DMS114 treated with DMSO at 0.1 percent for 48 hours (cell line): Measurements from ENCODE around the gene TBC1D22A.
"Not testable (repeated sequence)": the region's sequence is repeated elsewhere in the genome, so short reads cannot be mapped to it uniquely, and the experiment has no call there.

Experiments
- DNase-seq: peaks from one replicate; lab custom pipeline; 2025; ENCODE audit not compliant: unreplicated experiment; lab: John Stamatoyannopoulos, UW

TBC1D22A gene

DNA sequence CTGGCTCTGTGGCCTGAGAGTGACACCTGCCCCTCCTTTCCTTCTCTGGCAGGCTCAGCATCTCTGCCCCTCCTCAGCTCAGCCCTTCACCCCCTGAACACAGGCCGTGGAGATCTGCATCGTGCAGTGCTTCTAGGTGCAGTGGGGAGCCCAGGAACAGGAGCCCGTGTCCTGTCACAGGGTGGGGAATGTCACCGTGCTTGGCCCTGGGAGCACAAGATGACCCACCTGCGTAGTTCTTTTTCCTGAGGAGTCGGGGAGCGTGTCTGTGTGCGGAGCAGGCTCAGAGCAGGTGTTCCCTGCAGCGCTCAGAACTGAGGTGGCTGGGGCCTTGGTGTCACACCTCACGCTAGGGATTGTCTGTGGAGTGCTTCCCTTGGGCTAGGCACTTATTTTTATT, 10.6 kb downstream of the TBC1D22A start:
- DNase-seq, result no peak

GRCh38 chr22:46774253-46774979, 12.0 kb downstream of the TBC1D22A start:
- no peak for DNase-seq

- DNase-seq, result no peak
These were observed 12.8 kb downstream of the TBC1D22A start for GRCh38 chr22:46774980-46775849.

- DNase-seq, result no peak
These were observed 13.7 kb downstream of the TBC1D22A start for GRCh38 chr22:46775850-46776826.

GRCh38 chr22:46776876-46777608, 14.6 kb downstream of the TBC1D22A start:
- no peak for DNase-seq

DNA sequence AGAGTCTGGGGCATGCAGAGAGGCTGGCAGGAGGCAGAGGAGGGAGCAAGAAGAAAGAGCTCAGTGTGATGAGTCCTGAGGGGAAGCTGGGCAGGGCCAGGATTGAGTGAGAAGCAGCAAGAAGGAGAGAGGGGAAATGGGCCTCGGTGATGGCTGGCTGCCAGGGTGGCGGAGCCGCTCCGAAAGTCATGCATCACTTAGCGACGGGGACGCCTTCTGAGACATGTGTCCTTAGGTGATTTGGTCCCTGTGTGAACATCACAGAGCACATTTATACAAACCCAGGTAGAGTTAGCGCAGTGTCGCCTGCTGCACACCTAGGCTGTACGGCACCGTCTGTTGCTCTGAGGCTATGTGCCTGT, 15.1 kb downstream of the TBC1D22A start:
- no peak for DNase-seq

DNA sequence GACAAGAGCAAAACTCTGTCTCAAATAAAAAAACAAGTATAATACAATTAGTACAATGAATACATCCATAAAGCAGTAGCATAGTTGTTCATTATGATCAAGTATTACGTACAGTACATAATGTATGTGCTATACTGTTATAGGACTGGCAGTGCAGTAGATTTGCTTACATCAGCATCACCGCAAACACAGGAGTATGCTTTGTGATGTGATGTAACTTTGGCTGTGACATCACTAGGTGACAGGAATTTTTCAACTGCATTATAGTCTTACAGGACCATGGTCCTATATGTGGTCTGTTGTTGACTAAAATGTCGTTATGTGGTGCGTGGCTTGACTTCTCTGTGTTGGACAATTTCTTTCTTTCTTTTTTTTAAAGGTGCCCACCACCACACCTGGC, 16.6 kb downstream of the TBC1D22A start:
- DNase-seq, result no peak

DNA sequence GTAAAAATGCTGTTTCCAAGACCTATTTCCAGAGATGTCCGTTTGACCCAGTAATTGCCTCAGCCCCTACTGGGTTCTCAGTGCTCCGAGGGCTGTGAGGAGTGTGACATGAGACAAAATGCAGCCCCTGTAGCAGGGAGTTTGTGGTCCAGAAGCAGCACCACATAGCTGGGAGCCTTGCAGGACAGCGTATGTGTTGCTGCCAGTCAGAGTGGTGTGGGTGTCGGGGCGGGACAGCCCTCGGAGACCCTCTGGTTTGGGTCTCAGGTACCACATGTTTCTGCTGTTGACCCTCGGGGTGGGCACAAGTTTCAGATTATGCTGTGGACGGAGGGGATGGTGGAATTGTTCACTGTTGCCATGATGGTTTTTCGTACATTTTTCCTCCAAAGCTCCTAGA, 17.2 kb downstream of the TBC1D22A start:
- no peak for DNase-seq

- DNase-seq, result no peak
These were observed 18.0 kb downstream of the TBC1D22A start for GRCh38 chr22:46780453-46780852.

- DNase-seq, result no peak
These were observed 18.8 kb downstream of the TBC1D22A start for GRCh38 chr22:46781291-46781690.

GRCh38 chr22:46782200-46782599, 19.8 kb downstream of the TBC1D22A start:
- DNase-seq, result not testable (repeated sequence)

GRCh38 chr22:46783721-46784120, 21.3 kb downstream of the TBC1D22A start:
- DNase-seq, result no peak

- DNase-seq, result no peak
These were observed 26.2 kb downstream of the TBC1D22A start for GRCh38 chr22:46788441-46789172.

DNA sequence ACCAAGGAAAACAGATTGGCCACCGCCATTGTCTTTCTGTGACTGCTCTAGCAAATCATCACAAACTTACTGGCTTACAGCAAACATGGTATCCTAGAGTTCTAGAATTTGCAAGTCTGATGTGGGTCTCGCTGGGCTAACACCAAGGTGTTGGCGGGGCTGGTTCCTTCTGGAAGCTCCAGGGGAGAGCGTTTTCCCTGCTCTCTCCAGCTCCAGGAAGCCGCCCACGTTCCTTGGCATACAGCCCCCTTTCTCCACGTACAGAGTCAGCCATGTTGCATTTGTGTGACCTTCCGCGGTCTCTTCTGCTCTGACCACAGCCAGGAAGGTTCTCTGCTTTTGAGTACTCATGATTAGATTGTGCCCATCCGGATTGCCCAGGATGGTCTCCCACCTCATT, 27.5 kb downstream of the TBC1D22A start:
- DNase-seq, result no peak

- no peak for DNase-seq
These were observed 28.8 kb downstream of the TBC1D22A start for GRCh38 chr22:46791201-46791731.

- no peak for DNase-seq
These were observed 29.8 kb downstream of the TBC1D22A start for GRCh38 chr22:46792061-46792796.

GRCh38 chr22:46792841-46793261, 30.4 kb downstream of the TBC1D22A start:
- no peak for DNase-seq

DNA sequence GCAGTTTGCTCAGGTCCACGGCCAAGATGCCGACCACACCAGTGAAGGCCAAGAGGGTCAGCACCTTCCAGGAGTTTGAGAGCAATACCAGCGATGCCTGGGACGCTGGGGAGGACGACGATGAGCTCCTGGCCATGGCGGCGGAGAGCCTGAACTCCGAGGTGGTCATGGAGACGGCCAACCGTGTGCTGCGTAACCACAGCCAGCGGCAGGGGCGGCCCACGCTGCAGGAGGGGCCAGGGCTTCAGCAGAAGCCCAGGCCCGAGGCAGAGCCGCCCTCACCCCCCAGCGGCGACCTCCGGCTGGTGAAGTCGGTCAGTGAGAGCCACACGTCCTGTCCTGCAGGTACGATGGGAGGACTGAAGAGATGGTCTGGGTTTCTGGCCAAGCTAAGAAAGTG, 31.0 kb downstream of the TBC1D22A start:
- DNase-seq, result no peak

DNA sequence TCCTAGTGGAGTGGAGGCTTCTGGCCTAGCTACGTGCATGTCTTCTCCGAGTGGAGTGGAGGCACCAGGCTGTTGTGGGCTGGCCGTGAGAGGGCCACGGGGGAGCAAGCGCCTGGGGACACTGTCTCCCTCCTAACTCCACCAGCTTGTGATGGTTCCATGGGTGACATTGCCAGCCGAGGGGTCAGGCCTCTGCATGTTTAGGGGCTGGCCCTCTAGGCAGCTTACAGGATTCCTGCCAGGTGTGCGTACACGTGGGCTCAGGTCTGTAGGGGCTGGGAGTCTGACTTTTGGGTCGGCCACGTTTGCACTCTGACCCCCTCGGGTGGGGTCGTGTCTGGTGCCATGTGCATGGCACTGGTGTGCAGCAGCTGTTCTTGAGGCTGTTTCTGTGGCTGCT, 31.6 kb downstream of the TBC1D22A start:
- DNase-seq, result no peak
